Measurements from ENCODE around the gene NPM1.

NPM1 gene

DNA sequence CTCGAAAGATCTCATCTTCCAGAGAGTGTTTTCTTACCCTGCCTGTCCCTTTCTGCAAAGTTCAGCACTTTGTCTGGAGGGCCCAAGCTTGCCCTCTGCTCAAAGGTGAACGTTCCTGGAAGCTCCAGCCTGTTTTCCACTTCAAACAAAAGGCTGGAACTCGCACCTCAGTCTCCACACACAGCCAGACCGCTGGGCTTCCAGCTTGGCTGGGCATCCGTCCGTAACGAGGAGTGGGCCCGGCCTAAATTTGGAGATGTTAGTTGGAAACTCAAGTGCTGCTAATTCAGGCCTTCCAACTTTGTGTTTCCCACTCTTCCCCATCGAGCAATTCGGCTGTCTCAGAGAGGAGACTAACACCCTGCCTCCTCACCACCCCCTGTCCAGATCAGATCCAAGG, 66.9 kb downstream of the NPM1 start:
- no peak for DNase-seq

DNA sequence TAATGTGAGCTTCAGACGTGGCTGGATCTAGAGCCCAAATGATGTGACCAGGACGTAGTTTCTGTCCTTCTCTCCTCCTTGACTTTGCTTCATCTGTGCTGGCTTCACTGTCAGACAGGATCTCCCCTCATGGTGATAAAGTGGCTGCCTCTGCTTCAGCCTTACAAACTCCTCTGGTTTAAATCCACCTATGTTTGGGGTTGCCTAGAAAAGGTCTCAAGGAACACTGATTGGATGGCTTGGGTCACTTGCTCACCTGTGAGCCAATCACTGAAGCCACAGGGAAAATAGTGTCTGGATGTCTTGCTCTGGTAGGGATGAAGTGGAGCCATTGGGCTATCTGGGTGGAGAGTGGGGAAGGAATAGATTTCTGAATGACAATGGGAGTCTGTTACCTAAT, 67.9 kb downstream of the NPM1 start:
- DNase-seq: no peak

DNA sequence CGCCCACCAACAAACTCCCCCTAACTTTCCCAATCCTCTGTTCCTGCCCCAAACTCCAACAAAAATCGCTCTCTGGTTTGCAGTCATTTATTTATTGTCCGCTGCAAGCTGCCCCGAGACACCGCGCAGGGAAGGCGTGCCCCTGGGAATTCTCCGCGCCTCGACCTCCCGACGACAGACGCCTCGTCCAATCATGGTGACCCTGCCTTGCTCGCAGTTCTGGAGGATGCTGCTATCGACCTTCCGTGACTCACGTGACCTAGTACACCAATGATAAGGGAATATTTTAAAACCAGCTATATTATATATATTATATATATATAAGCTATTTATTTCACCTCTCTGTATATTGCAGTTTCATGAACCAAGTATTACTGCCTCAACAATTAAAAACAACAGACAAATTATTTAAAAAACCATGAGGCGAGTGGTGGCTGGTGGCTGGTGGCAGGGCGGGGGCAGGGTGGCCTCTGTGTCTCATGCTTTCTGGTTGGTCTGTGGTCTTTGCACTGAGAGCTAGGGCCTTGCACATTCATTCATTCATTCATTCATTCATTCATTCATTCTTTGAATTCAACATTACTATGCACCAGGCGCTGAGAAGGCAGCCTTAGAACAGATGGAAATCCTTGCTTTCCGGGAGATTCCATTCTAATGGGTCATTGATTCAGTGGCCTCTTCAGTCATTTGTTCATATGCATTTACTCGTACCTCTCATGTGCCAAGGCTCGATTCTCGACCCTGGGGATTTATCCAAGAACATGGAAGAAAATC, 69.7 kb downstream of the NPM1 start:
- no peak for DNase-seq

DNA sequence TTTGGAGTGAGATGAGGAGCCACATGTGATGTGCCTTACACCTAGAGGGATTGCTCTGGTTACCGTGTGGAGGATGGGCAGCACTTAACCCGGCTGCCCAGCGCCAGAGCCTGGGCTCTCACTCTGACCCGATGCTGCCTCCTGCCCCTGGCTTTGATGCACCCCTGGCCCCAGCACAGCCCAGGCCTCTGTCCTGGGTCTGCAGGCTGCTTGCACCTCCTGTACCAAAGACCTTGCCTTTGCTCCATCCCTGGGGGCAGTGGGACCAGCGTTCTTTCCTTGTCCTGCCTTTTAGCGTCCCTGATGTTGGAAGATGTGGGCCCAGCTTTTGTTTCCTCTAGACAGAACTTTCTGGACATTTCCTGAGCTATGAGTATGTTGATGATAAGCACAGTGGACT, 72.2 kb downstream of the NPM1 start:
- DNase-seq: no peak

Data from activated CD4-positive, alpha-beta T cell treated with anti-CD3 and anti-CD28 coated beads, Interleukin-2, amount 50 U/mL, for 16 hours (primary cell).